ENCODE measurements around the gene PBX3.

The PBX3 gene

DNA sequence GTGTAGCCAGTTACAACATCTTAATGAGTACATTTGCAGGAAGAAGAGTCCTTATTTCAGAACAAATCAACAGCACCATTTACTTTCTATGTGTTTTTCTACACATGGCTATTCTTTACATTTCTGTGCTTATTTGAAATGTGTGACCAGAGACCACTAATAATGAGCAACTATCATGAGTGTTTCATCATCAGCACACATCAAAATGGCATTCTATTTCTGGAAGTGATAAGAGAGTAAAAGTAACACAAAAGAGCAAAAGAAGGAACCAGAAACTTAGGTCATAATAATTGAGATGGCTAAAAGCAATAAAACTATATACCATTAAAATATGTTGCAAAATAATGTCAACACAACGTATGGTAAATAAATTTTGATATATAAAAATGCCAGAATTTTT, 159.7 kb downstream of the PBX3 start:
- DNase-seq (ENCODE audit: low read depth in 2 of 2): no peak

DNA sequence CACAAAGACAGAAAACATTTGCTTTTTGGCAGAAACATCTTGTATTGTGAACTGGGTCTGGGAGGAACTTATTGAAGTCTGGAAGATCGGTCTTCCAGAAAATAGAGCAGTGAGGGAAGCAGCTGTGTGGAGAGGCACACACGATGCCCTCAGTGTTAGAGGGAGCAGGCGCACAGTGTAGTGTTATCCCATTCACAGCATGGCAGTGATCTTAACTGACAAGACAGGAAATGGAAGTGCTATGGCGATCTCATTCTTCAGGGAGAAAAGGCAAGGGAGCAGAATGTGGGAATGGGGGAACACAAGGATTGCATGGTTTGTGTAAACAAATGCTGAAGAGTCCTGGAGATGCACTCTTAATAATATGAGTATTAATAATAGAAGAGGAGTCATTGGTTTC, 161.0 kb downstream of the PBX3 start:
- no peak for DNase-seq (ENCODE audit: low read depth in 2 of 2)

DNA sequence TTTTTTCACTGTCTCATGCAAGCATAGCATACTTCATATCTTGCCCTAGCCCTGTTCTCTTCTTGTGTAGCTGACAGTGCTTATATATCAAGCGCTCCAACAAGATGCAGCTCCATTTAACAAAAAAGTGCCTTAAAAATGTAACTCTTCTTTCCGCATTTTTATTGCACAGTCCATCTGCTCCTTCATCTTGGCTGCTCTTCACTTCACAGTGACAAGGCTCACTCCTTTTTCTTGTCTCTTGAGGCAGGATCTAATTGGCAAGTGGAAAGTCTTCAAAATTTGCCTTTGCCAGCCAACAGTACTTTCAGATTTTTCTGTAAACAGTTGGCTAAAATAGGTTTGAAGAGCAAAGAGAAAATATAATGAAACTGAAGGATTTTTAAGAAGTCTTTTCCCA, 161.8 kb downstream of the PBX3 start:
- DNase-seq (ENCODE audit: low read depth in 2 of 2): no peak

DNA sequence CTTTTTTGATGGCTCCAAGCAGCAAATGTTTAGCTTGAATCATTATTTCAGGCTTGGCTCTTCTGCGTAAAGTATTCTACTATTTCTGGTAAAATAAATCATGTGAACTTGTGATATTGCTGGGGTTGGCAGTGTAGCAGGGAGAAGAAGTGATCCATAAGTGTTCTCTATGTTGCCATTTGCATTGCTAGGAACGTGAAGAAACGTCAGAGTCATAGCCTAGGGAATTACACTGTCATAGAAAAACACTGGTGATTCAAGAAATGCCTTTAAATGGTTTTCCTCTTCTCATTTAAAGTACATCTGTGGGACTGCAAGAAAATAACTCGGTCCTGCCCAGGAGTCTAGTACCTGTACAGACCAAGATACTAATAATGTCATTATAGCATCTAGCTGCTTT, 162.3 kb downstream of the PBX3 start:
- no peak for DNase-seq (ENCODE audit: low read depth in 2 of 2)

DNA sequence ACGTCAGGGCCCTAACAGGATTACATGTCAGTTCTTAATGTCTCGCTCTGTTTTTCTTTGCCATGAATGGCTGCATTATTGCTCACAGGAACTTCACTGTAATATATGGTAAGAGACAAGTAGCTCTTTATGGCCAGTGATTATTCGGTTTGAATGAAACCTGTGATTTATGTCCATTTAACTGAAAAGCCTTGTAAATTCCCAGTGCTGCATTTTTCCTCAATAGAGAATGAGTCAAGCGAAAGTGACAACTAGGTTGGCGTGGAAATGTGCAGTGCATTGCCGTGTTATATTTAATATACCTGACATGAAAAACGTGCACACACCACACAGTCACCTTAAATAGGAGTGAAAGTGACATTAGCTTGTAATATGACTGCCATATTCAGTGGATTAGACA, 163.1 kb downstream of the PBX3 start:
- DNase-seq (ENCODE audit: low read depth in 2 of 2): no peak

DNA sequence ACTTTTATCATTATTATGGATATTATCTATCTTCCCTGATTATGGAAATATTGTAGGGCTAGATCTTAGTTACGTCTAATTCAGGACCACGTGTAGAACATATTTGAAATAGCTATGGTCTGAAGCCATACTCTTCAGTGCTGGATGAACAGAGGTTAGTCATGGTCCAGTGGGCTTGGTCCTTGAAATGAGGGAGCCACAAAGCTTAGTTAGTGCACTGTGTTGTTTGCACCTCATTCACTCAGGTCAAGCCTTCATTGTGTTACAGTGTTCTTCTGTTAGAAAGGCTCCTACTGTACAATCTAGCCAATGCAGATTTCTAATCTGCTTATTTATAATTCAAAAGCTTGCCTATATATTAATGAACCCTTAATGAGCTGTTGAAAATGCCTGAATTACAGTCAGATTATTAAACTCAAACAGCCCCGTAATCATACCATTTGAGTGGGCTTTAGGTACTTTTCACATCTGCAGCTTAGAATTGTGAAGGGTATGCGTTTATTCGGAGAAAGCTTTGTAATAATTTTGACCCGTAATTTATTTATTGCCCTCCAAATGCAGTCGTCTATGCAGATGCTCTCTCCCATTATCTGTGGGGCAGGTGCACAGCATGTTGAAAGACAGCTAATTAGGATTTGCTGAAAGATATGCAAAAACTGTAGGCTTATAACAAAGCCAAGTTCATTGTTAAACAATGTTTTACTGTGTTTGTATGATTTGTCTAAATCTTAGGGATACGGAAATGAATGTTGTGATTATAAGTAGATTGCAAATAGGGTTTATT, 164.9 kb downstream of the PBX3 start:
- no peak for DNase-seq (ENCODE audit: low read depth in 2 of 2)

DNA sequence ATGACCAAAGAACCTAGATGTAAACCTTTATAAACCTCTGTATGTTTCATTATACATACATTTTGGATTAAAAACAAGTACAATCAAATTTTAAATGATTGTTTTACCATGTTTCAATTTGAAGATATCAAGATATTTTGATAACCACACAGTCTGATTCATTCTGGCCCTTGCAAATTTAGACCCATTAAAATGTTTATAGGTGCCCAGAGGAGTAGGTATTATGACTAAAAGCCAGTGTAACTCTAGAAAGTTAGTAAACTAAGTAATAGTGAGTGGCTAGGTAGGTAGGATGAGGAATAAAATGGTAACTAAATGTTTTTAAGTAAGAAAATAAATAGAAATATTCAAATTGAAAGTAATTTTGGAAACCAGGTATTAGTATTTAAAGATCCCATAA, 165.5 kb downstream of the PBX3 start:
- DNase-seq (ENCODE audit: low read depth in 2 of 2): no peak

DNA sequence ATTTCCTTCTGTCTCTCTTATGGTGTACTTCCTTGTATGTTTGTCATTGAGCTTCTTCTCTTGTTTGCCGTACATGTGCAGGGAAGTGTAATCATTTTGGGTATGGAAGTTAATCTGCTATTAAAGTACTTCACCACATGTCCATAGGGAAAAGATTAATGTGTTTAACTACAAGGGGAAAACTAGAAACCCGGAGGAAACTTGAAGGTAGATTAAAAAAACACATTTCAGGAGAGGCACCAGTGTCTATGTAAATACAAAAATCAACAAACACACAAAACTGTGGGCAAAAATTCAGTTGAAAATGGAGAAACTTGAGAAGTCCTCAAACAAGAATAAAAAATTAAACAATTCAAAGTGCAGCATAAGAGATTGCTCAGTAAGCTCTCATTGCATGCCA, 166.4 kb downstream of the PBX3 start:
- DNase-seq (ENCODE audit: low read depth in 2 of 2): no peak

DNA sequence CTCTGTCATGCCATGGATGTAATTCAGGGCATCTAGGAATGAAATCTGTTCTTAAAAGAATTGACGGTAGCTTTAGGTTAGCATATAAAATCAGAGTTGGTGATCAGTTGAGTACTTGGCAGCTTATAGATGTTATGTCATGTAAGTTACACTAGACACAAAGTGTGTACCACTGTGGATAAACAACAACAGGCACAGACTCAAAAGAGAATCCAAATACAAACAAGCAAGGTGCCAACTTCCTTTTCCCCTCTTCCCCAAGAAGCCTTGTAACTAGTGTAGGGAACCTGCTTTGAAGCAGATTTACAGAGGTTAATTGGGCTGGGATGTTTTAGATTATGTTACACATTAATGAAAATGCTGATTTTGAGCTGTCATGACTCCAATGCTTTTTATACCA, 167.2 kb downstream of the PBX3 start:
- DNase-seq (ENCODE audit: low read depth in 2 of 2): no peak

DNA sequence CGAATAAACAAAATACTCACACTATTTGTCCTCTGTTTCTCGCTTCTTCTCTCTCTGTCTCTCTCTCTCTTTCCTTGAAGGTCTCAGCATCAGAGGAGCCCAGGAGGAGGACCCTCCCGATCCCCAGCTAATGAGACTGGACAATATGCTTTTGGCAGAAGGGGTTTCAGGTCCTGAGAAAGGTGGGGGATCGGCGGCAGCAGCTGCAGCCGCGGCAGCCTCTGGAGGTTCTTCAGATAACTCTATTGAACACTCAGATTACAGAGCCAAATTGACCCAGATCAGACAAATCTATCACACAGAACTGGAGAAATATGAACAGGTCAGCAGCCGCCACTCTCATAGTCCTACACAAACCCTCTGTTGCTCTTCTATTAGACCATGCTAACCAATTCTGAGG, 168.4 kb downstream of the PBX3 start:
- no peak for DNase-seq (ENCODE audit: low read depth in 2 of 2)

DNA sequence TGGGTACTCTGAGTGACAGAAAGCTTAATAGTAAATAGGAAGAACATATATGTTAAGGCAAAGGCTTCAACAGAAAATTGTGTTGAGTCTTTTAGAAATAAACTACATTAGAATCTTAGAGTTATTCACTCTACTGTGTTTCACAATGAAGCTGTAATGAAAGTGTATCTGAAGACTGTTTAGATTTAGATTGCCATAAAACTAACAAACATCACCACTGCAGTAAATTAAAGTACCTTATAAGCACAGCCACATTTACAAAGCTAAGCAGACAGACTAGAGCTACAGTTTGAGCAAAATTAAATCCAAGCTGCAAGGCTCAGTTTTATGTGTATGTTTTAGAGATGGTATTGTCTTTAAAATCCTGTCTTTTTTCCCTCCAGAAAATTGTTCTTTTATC, 172.4 kb downstream of the PBX3 start:
- DNase-seq (ENCODE audit: low read depth in 2 of 2): no peak

DNA sequence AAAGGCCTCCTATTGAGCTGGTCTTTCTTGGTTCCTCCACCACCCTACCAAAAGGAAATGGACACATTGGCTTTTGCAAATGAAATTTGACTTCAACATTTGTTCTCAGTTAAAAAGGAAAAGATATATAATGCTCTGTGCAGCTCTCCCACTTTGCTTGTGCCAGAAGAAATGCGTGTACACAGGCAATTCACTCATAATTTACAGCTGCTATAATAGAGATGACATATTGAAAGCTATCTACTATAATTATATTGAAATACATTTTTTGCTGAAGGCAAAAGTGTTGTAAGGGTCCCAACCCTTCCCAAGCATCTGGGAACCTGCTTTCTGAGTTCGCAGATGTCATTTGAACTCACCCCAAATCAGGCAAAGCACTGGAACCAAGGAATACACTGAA, 173.2 kb downstream of the PBX3 start:
- no peak for DNase-seq (ENCODE audit: low read depth in 2 of 2)

DNA sequence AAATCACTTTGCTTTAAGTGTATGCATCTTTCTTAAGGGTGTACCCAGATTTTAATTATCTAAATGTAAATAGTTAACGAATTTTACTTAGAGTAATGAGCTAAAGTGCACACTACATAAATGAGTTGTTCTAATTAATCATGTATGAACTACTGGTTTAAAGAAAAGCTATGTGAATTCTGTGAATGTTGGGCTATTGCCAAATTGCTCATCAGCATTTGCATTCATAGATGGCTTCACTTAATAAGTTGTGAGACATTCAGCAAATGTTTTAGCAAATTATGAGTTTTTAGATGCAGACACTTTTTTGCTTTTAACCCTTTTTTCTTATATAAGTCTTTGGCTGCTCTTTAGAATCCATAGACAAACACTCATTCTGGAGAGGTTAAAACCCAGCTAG, 175.7 kb downstream of the PBX3 start:
- DNase-seq (ENCODE audit: low read depth in 2 of 2): no peak

DNA sequence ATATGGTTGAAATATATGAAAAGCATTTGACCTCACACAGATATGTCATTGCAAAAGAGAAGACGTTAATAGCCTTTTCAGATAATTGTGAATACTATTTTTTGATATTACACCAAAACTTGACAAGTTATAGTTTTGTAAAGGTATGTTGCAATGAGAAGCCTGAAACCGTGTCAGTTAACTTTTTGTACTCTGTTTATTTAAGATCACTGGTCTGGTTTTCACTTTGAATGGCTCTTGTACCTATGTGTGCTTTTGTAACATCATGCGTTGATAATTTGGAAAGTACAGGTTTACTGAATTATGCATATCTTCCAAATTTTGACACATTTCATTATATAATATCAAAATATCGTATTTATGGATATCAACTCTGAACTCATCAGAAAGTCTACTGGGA, 177.2 kb downstream of the PBX3 start:
- DNase-seq (ENCODE audit: low read depth in 2 of 2): no peak

DNA sequence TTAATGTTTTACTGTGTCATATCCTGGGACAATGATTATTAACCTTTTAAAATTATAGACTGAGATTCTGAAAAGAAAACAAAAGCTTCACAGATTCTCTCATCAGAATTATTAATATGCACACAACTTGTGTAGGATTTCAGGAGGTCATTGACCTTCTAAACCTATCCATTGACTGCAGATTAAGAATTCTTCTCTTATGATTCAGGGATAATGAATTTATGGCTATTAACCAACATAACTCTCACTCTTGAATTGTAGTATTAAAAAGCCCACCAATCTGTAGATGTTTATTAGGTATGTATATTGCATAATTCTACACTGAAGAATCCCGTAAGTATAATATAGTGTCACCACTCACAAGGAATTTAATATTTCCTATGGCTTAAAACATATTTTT, 179.8 kb downstream of the PBX3 start:
- no peak for DNase-seq (ENCODE audit: low read depth in 2 of 2)

DNA sequence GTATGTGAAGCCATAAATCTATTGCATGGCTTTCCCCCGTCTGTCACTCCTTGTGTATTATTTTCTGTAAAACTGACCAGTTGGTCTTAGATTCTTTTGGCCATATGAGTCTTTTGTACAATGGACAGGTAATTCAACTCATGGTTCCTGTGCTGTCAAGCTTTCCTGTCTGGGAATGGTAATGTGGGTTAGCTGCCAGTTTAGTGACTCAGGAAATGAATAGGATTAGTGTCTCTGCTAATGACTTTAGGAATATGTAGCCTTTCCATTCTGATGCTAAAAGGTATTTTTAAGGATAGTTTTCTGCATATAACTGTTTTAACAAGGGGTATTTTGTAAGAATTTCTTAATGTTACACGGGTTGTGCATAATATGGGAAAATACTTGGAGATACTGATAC, 182.7 kb downstream of the PBX3 start:
- no peak for DNase-seq (ENCODE audit: low read depth in 2 of 2)

DNA sequence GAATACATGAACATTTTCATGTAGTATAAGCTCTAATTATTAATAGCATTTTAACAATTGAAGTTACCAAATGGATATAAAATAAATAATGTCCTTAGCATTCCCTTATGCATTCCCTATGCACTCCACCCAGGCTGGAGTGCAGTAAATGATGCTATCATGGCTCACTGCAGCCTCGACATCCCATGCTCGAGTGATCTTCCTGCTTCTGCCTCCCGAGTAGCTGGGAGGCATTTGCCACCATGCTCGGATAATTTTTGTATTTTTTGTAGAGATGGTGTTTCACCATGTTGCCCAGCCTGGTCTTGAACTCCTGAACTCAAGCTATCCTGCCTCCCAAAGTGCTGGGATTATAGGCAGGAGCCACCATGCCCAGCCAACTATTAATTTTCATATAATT, 184.0 kb downstream of the PBX3 start:
- DNase-seq (ENCODE audit: low read depth in 2 of 2): no peak

DNA sequence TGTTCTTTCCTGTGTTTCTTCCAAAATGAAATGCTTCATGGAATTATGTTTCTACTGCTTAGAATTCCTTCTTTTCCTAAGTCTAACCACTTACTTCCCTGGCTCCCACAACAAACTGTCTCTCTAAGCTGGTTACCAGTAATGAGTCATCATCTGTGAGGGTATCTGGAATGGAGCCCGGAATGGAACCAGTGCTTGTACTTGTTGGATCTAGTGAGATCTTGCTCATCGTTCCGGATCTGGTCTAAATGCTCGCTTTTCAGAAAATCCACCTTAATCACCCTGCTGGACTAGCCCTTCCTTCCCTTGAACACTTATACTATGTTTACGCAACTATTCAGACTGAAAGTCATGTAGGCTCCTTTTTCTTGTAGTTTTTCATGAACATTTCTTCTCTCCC, 184.8 kb downstream of the PBX3 start:
- DNase-seq (ENCODE audit: low read depth in 2 of 2): no peak

DNA sequence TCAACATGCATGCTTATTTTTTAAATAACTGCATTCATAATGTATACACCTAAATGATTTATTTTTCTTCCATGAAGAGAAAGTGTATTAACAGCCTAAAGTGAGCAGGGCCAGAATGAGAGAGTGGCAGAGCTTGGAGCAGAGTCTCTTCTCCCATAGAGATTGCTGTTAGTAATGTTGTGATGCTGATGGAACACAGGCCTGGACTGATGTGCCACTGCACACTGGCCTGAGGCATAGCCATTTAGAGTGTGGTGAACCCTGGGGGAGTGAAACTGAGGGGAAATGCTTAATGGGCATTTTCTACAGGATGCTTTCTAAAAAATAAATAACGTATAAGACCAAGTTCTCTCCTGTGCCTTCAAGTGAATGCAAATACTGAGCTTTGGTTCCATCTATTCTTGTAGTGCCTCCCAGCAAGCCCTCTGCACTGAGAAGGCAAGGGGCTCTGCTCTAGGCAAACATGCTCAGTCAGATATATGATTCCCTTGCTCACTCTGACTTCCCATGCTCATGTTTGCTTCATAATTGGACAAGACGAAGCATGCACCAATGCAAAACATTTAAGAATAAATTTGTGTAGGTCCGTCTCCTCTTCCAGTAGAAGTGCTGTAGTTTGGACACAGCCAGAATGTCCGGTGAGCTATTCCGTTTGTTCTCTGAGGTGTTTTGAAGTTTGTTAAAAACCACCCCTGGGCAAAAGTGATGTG, 185.7 kb downstream of the PBX3 start:
- no peak for DNase-seq (ENCODE audit: low read depth in 2 of 2)

DNA sequence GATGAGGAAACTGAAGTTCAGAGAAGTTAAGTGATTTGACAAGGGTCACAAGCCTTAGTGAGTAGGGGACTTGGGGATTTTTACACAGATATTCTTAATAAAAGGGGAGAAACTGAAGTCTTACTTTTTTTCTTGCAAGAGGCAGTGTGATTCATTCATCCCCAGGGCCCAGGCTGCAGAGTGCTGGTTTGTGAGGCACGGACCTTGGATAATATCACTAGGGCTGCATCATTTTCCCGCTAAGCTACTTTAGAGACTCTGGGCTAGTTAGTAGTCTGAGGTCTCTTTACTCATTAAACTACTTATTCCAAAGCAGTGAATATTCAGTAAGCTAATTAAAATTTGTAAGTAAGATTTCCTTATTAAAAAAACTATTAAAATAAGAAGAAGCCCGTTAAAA, 195.0 kb downstream of the PBX3 start:
- no peak for DNase-seq (ENCODE audit: low read depth in 2 of 2)

DNA sequence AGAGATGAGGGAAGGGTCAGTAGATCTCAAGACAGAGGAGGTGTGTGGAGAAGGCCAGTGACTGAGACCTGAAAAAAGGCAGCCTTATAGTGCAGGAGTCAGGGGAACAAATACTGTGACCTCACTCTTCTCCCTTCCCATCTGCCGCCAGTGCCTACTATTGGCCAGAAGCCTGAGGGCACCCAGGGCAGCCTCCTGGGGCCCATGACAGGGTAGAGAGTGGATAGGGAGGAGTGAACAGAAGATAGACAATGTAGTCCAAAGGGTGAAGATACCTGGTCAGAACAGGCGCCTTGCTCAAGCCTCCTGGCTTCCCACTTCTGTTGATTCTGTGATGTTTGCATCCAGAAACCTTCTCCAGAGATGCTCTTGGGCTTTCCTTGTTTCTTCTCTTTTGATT, 196.7 kb downstream of the PBX3 start:
- DNase-seq (ENCODE audit: low read depth in 2 of 2): no peak

DNA sequence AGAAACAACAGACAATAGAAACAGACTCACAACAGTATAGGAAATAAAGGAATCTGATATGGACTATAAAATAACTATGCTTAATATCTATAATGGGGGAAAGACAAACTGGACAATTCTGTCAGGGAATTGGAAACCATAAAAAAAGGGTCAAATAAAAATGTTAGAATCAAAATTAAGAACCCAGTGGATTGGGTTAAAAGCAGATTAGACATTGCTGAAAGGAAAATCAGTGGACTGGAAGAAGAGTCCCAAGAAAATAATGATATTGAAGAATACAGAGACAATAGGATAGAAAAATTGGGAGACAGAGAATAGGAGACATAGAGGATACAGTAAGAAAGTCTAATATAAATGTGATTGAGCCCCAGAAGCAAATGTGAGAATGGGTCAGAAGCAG, 199.2 kb downstream of the PBX3 start:
- DNase-seq (ENCODE audit: low read depth in 2 of 2): no peak

DNA sequence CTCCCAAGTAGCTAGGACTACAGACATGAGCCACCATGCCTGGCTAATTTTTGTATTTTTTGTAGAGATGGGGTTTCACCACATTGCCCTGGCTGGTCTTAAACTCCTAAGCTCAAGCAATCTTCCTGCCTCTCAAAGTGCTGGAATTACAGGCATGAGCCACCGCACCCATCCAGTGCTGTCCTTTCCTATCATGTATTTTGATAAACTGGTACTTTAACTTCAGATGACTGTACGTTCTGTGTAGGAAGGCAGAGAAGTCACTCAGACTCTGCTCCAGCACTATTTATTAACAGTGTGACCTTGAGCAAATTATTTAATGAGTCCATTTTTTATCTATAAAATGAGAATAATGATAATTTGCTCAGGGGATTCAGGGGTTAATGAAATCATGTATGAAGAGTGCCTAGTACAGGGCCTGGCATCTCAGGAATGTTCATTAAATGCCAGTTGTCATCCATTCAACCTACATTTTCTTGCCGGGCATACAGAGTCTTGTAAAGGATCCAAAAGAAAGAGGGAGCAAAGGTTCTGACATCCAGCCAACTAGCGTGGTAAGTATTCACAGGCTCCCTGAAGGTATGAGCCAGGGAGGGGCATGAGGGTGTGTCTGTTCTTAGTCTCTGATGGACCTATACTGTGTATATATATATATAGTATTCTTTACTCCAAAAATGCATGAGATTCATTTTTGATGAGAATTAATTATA, 201.9 kb downstream of the PBX3 start:
- DNase-seq (ENCODE audit: low read depth in 2 of 2): no peak
